GM21423 (cell line): ENCODE measurements around the gene BZW2.
A peak's percentile ranks its signal among the peaks of the same experiment; 100 is the strongest.

ENCODE experiments used
- ATAC-seq: cut with Tn5 transposase; IDR thresholded peaks from one replicate; pipeline ENCODE4 v1.9.1; 2021; ENCODE audit warnings: mild to moderate bottlenecking, moderate library complexity; ENCODE audit not compliant: unreplicated experiment

The BZW2 gene

GRCh38 chr7:16645593-16646471, at the start of gene BZW2, which contains the start of gene ANKMY2:
Gene BZW2, plus strand, starts transcription at chr7:16646181. Its CDS starts 19,263 bp downstream, at chr7:16665444.
Gene ANKMY2, minus strand, starts transcription at chr7:16645754. Its CDS starts 181 bp downstream, at chr7:16645573.
- peak; percentile 98 for ATAC-seq

GRCh38 chr7:16598015-16598414, 48.0 kb upstream of the BZW2 start:
- no peak for ATAC-seq

GRCh38 chr7:16599860-16600259, 46.1 kb upstream of the BZW2 start:
- ATAC-seq = no peak

GRCh38 chr7:16603633-16604032, 42.3 kb upstream of the BZW2 start:
- ATAC-seq = no peak

DNA sequence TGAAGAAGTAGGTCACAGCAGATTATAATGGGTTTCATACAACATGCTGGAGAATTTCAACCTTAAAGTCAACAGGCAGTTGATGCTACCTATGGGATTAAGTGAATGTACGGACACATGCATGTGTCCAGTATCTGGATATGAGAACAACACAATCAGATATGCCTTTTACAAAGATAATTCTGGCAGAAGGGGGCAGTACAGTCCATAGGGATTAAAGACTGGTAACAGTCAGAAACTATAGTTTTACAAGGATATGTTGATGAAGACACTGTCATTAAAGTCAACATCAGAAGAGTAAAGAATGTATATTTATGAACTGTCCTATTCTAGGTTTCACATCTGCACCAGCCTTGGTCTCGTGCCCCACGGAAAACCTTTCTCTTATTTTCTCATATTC, 41.9 kb upstream of the BZW2 start:
- ATAC-seq = no peak

DNA sequence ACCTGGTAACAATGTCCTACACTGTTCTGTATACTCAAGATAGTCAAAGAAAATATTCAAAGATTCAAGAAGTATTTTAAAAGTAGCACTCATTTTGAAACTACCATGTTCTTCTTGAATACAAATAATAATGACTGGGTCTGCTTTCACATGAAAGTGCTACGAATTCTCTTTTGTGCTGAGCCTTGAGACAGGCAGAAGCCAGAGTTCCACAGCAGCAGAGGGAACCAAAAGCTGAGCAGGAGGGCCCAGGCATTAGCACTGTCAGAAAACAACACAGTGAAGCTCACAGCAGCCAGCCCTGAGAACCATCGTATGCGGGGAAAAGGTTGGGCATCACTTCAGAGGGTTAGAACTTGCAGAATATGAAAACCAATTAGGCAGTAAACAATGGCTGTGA, 39.3 kb upstream of the BZW2 start:
- ATAC-seq = no peak

DNA sequence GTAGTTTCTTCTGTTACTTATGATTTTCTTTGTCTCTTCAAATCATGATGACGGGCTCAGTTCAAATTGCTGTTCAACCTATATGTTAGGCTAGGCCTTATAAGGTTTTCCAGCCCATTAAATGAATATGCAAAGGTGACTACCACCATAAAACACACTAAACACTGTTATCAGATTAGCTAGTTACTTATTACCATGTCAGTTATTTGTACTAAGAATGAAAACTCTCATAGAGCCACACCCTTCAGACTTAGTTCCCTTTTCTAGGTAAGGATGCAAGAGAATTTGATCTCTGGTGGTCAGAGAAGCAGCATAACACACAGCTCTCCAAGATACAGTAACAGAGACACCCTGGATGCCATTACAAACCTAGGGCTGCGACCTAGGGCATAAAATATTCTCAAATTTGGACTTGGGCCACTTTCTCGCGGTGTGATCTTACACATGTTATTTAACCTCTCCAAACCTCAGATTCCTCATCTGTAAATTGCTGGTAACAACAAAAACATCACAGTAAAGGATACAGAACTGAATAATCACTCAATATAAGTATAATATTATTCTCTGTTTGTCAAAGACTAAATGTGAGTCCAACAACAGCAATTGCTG, 36.0 kb upstream of the BZW2 start:
- peak; percentile 89 for ATAC-seq

GRCh38 chr7:16611711-16612110, 34.3 kb upstream of the BZW2 start:
- no peak for ATAC-seq

DNA sequence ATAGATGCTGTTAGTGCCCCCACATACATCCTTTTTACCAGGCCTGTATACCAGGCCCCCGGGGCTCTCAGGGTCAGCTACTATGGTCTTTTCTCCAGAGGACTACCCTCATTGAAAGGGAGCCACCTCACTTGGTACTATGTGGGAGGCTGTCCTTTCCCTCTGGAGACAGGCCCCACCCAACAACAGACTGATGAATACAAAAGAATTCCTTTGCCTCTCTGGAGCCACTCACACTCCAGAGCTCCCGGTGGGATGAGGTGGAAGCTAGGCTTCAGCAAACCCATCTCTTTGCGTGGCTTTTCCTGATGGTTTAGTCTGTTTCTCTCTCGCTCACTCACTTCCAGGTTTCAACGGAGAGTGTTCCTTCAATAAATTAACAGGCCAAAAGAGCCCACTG, 30.8 kb upstream of the BZW2 start:
- no peak for ATAC-seq

- no peak for ATAC-seq
These were observed 29.9 kb upstream of the BZW2 start for GRCh38 chr7:16616122-16616521.

GRCh38 chr7:16616542-16616941, 29.4 kb upstream of the BZW2 start:
- ATAC-seq = no peak

- ATAC-seq = peak; percentile 72
These were observed 26.0 kb upstream of the BZW2 start for GRCh38 chr7:16619979-16620408.

DNA sequence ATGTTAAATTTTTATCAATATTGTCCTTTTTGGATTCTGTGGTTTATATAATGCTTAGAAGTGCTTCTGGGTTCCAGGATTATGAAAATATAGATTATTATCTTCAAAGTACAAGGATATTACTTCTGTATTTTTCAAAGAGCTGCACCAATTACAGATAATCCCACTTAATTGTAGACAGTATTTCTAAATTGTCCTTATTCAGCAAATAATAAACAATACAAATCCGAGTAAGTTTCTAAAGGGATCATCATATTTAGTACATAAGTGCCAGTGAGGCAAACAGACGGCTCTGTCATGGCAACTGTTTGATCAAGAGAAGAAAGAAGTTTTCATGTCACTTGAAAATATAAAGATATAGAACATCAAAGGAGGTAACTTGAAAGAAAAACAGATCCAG, 19.6 kb upstream of the BZW2 start:
- no peak for ATAC-seq

DNA sequence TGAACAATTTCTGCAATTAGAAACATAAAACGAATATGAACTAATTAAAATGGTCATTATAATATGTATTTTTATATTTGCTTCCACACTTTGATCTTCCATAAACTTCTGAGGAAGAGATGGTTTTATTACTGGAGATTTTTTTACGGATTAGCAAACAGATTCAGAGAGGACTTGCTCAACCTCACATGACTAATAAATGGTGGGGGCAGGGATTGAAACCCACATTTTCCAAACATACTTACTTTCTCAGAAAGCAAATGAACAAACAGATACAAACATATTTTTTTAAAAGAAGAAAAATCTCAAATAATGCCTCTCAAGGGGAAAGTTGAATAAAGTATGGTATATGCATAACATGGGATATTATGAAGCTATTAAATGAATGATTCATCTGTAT, 18.7 kb upstream of the BZW2 start:
- no peak for ATAC-seq

DNA sequence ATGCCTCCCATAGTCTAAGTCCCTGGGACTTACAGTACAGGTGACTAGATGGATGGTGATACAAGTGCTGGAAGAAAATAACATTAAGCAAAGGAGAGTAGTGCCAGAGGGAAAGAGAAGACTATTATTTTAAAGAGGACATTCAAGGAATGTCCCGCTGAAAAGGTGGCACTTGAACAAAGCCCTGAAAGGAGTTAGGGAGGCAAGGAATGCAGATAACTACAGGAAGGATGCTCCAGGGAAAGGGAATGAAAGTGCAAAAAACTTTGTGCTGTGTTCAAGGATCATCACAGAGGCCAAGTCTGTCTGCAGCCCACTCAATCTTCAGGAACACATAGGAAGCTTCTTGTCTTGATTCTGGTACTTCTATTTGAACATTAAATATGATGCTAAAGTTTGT, 15.3 kb upstream of the BZW2 start:
- no peak for ATAC-seq

- ATAC-seq = no peak
These were observed 11.7 kb upstream of the BZW2 start for GRCh38 chr7:16634271-16634738.

DNA sequence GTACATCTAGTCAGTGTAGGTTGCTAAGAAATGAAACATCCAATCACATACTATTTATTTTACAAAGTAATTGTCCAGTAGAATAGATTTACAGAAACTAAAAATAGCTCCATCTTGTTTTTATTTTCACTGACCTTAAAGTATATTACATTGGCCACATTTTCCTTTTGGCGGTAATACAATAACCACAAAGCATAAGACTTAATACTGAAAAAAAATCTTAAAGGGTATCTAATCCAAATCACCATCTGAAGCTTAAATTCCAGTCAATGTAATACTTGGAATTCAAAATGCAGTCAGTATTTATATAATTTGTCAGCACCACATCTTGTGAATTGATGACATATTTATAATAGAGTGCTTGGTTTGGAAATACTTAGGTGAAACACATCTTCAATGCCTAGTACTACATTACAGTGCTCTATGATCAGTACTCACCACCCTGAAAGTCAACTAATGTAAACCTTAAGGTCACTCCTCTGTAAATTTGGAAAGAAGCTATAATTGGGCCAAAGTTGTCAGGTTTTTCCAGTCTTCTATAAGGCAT, 9.4 kb upstream of the BZW2 start:
- no peak for ATAC-seq

DNA sequence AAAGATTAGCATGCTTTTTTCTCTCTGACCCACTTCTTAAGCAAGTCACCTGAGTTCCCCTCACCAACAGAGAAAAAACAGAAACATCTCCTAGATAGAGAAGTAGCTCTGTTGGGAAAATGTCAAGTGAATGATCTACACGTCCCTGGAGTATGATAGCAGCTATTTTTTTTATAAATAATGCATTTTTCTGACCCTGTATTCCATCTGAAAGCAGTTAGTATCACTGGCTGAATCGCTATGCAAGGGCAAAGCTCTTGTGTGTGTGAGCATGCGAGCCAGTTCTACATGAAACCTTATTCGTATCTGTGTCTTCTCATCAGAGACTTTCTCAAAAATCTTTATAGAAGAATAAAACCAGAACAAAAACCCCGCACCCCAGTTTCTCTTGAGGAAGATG, 8.6 kb upstream of the BZW2 start:
- ATAC-seq = no peak

DNA sequence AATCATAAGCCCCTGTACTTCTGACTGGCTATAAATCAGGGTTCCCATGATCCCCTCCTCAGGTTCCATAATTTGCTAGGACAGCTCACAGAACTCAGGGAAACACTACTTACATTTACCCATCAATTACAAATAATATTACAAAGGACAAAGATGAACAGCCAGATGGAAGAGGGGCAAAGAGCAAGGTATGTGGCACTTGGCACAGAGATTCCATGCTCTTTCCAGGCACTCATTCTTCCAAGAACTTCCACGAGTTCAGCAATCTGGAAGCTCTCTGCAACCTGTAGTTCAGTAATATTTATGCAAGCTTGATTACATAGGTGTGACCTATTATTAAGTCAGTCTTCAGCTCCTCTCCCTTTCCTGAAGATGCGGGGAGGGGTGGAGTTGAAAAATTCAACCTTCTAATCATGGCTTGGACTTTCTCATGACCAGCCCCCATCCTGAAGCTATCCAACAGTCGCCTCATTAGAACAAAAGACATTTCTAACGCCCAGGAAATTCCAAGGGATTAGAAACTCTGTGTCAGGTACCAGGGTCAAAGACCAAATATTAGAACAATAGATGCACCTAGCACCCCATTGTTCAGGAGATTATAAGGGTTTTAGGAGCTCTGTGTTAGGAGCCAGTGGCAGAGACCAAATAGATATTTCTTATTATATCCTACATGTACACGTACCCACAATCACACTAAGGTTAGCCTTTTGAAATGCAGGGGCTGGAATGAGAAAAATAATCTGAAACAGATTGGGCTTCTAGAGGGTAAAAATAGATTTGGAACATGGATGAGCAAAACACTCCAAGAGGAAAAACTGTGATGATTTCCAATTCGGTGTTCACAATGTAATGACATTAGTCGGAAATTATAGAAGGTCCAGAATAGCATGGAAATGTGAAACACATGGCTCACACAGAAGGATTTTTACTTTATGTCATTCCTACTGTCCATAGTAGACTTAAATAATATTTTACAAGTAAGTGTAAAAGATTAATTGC, 7.4 kb upstream of the BZW2 start:
- no peak for ATAC-seq

DNA sequence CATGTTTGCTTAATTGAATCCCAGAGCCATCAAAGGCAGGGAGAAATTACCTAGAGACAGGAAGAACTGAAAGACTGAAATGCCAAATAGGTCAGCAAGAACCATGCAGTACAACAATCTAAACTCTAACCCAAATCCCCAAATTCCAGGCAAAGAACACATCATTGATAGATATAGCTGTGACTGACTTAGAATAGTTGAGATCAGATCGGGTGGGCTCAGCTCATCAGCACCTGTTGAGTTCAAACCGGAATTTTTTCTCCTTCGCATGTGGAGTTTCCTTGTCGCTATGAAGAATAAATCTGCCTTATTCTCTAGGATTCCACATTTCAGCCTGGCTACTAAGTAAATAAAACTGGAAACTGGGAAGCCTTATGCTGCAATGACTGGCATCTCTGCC, 1.8 kb upstream of the BZW2 start:
- no peak for ATAC-seq
